Thyroid gland (tissue), 4 donors: ENCODE measurements around the gene PTX3.

Experiments used
- POLR2A ChIP-seq, 2 donors: fragments of 450-650 bp; IDR thresholded peaks; one replicate each; pipeline ENCODE4 v1.6.1; 2017; ENCODE audit warnings: antibody characterized with exemption in 2 of 2, mild to moderate bottlenecking in 2 of 2, moderate library complexity in 1 of 2
- TF ChIP-seq, protein P1 (sequence below), 6 experiments: fragments of 200-600 bp in 3 of 6; fragments of 450-650 bp in 3 of 6; sonication (generic) in 3 of 6; IDR thresholded peaks; one replicate each; pipeline ENCODE4 v1.5.1; 2016 to 2019; ENCODE audit warnings: antibody characterized with exemption in 6 of 6, mild to moderate bottlenecking in 2 of 6, inconsistent platforms in 1 of 6, moderate library complexity in 1 of 6

- TF ChIP-seq, protein P1, sequence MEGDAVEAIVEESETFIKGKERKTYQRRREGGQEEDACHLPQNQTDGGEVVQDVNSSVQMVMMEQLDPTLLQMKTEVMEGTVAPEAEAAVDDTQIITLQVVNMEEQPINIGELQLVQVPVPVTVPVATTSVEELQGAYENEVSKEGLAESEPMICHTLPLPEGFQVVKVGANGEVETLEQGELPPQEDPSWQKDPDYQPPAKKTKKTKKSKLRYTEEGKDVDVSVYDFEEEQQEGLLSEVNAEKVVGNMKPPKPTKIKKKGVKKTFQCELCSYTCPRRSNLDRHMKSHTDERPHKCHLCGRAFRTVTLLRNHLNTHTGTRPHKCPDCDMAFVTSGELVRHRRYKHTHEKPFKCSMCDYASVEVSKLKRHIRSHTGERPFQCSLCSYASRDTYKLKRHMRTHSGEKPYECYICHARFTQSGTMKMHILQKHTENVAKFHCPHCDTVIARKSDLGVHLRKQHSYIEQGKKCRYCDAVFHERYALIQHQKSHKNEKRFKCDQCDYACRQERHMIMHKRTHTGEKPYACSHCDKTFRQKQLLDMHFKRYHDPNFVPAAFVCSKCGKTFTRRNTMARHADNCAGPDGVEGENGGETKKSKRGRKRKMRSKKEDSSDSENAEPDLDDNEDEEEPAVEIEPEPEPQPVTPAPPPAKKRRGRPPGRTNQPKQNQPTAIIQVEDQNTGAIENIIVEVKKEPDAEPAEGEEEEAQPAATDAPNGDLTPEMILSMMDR (IDR thresholded peaks at IDR 0.05), result no peak
- no peak for TF ChIP-seq POLR2A (IDR thresholded peaks at IDR 0.05)
Measured at GRCh38 chr3:157467200-157467599, 30.6 kb downstream of the PTX3 start.
